GM12878 (cell line): ENCODE results near the gene SLC1A1. TPM values are rescaled to one million over a fixed set of nuclear protein-coding genes. Genes with fewer than 3 reads are reported as not detected.
A peak's percentile ranks its signal among the peaks of the same experiment; 100 is the strongest.

ENCODE experiments used
- ATAC-seq: fragments of 200-7000 bp; cut with Tn5 transposase; 3 replicates; pipeline ENCODE4 v1.9.1; 2020; ENCODE audit warnings: mild to moderate bottlenecking, moderate library complexity
- Bru-seq: library from RNA; stranded (reverse); fragments of 400-500 nt; gene quantifications from one replicate; lab custom pipeline; 2021; lab: Mats Ljungman, UMichigan
- BruChase-seq, 2 experiments: library from RNA; stranded (reverse); fragments of 400-500 nt; gene quantifications; one replicate each; lab custom pipeline; 2021; lab: Mats Ljungman, UMichigan
- BruUV-seq: library from RNA; stranded (reverse); fragments of 400-500 nt; replicated peaks from 2 replicates; lab custom pipeline; 2021; lab: Mats Ljungman, UMichigan
- CTCF ChIA-PET: fragments of 300-600 bp; sonication (Branson Sonifier 250); formaldehyde crosslinking; extraction: SDS; loops from one replicate; lab custom pipeline; 2021; ENCODE audit warnings: inconsistent platforms; lab: Yijun Ruan, JAX
- POLR2A ChIA-PET: fragments of 350-600 bp; formaldehyde crosslinking; extraction: SDS; loops from one replicate; lab custom pipeline; 2021; ENCODE audit warnings: inconsistent platforms; lab: Charles Lee
- RAD21 ChIA-PET: fragments of 300-600 bp; sonication (Branson Sonifier 250); formaldehyde crosslinking; loops from one replicate; lab custom pipeline; 2023; ENCODE audit warnings: antibody characterized with exemption; ENCODE audit not compliant: unreplicated experiment; lab: Charles Lee
- SMC1A ChIA-PET: fragments of 300-600 bp; sonication (Branson Sonifier 250); formaldehyde crosslinking; loops from one replicate; lab custom pipeline; 2023; ENCODE audit not compliant: unreplicated experiment, uncharacterized antibody; lab: Charles Lee
- DNase-seq: peaks from one replicate; pipeline ENCODE4 v3.0.0-alpha.2; 2011; ENCODE audit warnings: low read depth, low spot score
- FAIRE-seq: peaks from 3 replicates; lab custom pipeline; 2011; peaks lifted over from hg19 to GRCh38; lab: Jason Lieb, UNC
- H2AFZ ChIP-seq: 2 replicates; pipeline ENCODE4 v1.6.0; 2011; ENCODE audit warnings: low read depth, low read length, control low read depth; ENCODE audit not compliant: control insufficient read depth
- H3K27ac ChIP-seq: 2 replicates; pipeline ENCODE4 v1.5.1; 2011; ENCODE audit warnings: control low read depth; ENCODE audit not compliant: control insufficient read depth, insufficient read depth
- H3K27me3 ChIP-seq, 2 experiments: replicated peaks in 1 of 2; 2 replicates each; pipeline versions ENCODE4 v1.6.0 to v1.6.1; 2011; ENCODE audit warnings: low read length in 1 of 2; ENCODE audit not compliant: control insufficient read depth in 2 of 2, insufficient read depth in 2 of 2
- H3K36me3 ChIP-seq, 2 experiments: 2 replicates each; pipeline ENCODE4 v1.5.1; 2011; ENCODE audit warnings: low read length in 1 of 2; ENCODE audit not compliant: control insufficient read depth in 2 of 2, insufficient read depth in 2 of 2
- H3K4me1 ChIP-seq: 2 replicates; pipeline ENCODE4 v1.6.1; 2011; ENCODE audit warnings: mild to moderate bottlenecking, low read length, moderate library complexity, mixed read lengths; ENCODE audit not compliant: control insufficient read depth, insufficient read depth
- H3K4me2 ChIP-seq: 2 replicates; pipeline ENCODE4 v1.6.0; 2011; ENCODE audit warnings: control low read depth; ENCODE audit not compliant: control insufficient read depth, insufficient read depth
- H3K4me3 ChIP-seq: fragments of 200-600 bp; sonication (generic); 2 replicates; pipeline ENCODE4 v1.5.1; 2016
- H3K79me2 ChIP-seq: 2 replicates; pipeline ENCODE4 v1.6.0; 2011; ENCODE audit warnings: low read length; ENCODE audit not compliant: control insufficient read depth, insufficient read depth
- H3K9ac ChIP-seq: 2 replicates; pipeline ENCODE4 v1.8.0; 2011; ENCODE audit warnings: low read length, control low read depth, mixed read lengths; ENCODE audit not compliant: control insufficient read depth, insufficient read depth
- H3K9me3 ChIP-seq: replicated peaks from 3 replicates; pipeline ENCODE4 v1.5.1; 2011; ENCODE audit warnings: mild to moderate bottlenecking, low read length; ENCODE audit not compliant: control insufficient read depth, insufficient read depth
- H4K20me1 ChIP-seq: 2 replicates; pipeline ENCODE4 v1.6.0; 2011; ENCODE audit not compliant: control insufficient read depth, insufficient read depth
- BCL11A ChIP-seq: IDR thresholded peaks from 2 replicates; pipeline ENCODE4 v1.6.1; 2011; ENCODE audit warnings: low read depth, low read length
- DPF2 ChIP-seq: fragments of 450-650 bp; IDR thresholded peaks from 2 replicates; pipeline ENCODE4 v1.6.1; 2017; ENCODE audit warnings: mild to moderate bottlenecking
- GATAD2B ChIP-seq: fragments of 450-650 bp; conservative IDR thresholded peaks from 2 replicates; pipeline ENCODE4 v1.6.1; 2017; ENCODE audit warnings: low read depth, mild to moderate bottlenecking, moderate library complexity
- IKZF2 ChIP-seq, 2 experiments: fragments of 450-650 bp; IDR thresholded peaks; 2 replicates each; pipeline ENCODE4 v1.6.1; 2017; ENCODE audit warnings: mild to moderate bottlenecking in 2 of 2, moderate library complexity in 2 of 2
- NBN ChIP-seq: fragments of 450-650 bp; IDR thresholded peaks from 2 replicates; pipeline ENCODE4 v1.6.1; 2016
- NFXL1 ChIP-seq: fragments of 450-650 bp; IDR thresholded peaks from 2 replicates; pipeline ENCODE4 v1.6.1; 2017; ENCODE audit warnings: antibody characterized with exemption, mild to moderate bottlenecking, borderline replicate concordance
- NFYA ChIP-seq: IDR thresholded peaks from 2 replicates; pipeline ENCODE4 v1.6.1; 2011; ENCODE audit warnings: low read depth, mild to moderate bottlenecking, low read length, improper control_type of control experiment, borderline replicate concordance
- POLR2A ChIP-seq: IDR thresholded peaks from 2 replicates; pipeline ENCODE4 v1.6.1; 2011; ENCODE audit warnings: low read depth, mild to moderate bottlenecking, low read length
- POU2F2 ChIP-seq: IDR thresholded peaks from 3 replicates; pipeline ENCODE4 v1.6.1; 2011; ENCODE audit warnings: low read depth, mild to moderate bottlenecking, low read length, borderline replicate concordance
- SMAD1 ChIP-seq: fragments of 450-650 bp; IDR thresholded peaks from 2 replicates; pipeline ENCODE4 v1.6.1; 2018; ENCODE audit warnings: mild to moderate bottlenecking, low read depth; ENCODE audit not compliant: partially characterized antibody
- SMARCA5 ChIP-seq: fragments of 450-650 bp; IDR thresholded peaks from 2 replicates; pipeline ENCODE4 v1.6.1; 2017; ENCODE audit warnings: mild to moderate bottlenecking
- SRF ChIP-seq, 2 experiments: IDR thresholded peaks; 2 replicates each; pipeline ENCODE4 v1.6.1; 2011; ENCODE audit warnings: low read depth in 2 of 2, low read length in 2 of 2, mild to moderate bottlenecking in 1 of 2, moderate library complexity in 1 of 2
- STAT1 ChIP-seq: fragments of 450-650 bp; conservative IDR thresholded peaks from 2 replicates; pipeline ENCODE4 v1.6.1; 2014; ENCODE audit warnings: antibody characterized with exemption, mild to moderate bottlenecking
- ZNF274 ChIP-seq: IDR thresholded peaks from one replicate; pipeline ENCODE4 v1.8.0; 2011; ENCODE audit not compliant: insufficient read length, insufficient read depth
- ZSCAN29 ChIP-seq: fragments of 450-650 bp; IDR thresholded peaks from 2 replicates; pipeline ENCODE4 v1.6.1; 2017; ENCODE audit warnings: mild to moderate bottlenecking, moderate library complexity
- WGBS: methylation state at CpG from one replicate; pipeline ENCODE4 v1.1.6; 2016; ENCODE audit warnings: low lambda C conversion rate; ENCODE audit not compliant: insufficient replicate concordance, insufficient coverage; ENCODE audit errors: missing lambda C conversion rate; 5-methylcytosine and 5-hydroxymethylcytosine counted together
- in situ Hi-C: fragments of 300-500 bp; cut with MboI; formaldehyde crosslinking; loops from 9 replicates; pipeline ENCODE4 v1.14.3; 2018; ENCODE audit warnings: mixed read lengths
- intact Hi-C: fragments of 100-400 bp; cut with micrococcal nuclease; formaldehyde crosslinking; loops from one replicate; pipeline ENCODE4 v1.14.2; 2022; ENCODE audit not compliant: unreplicated experiment
- long read RNA-seq, 2 experiments: library from polyadenylated mRNA; unstranded; transcript quantifications; one replicate each; pipeline ENCODE4 v2.0.0, GENCODE V29; 2019 to 2020
- polyA minus RNA-seq, 3 experiments: library from RNA; depleted of rRNA, polyadenylated mRNA; stranded (reverse); fragments of >200 nt; gene quantifications; 2 replicates each; pipeline ENCODE4 v1.2.3, GENCODE V29; 2011
- polyA plus RNA-seq, 11 experiments: library from polyadenylated mRNA; depleted of rRNA in 4 of 11; unstranded in 6 of 11; stranded (reverse) in 5 of 11; fragments of >200 nt; fragmentation: Nextera tagmentation in 4 of 11; fragmentation: Illumina TruSeq in 1 of 11; extraction: Ambion mirVana in 4 of 11; extraction: Trizol in 1 of 11; gene quantifications; 1 replicate in 1 of 11; 2 replicates in 10 of 11; pipeline versions ENCODE4 v1.2.1 to v1.2.3, GENCODE V29; 2011 to 2016; ENCODE audit warnings: inconsistent platforms in 2 of 11, missing spikeins in 2 of 11, low read depth in 1 of 11
- total RNA-seq, 4 experiments: library from RNA; depleted of rRNA in 3 of 4; stranded (reverse); fragments of >200 nt in 3 of 4; fragmentation: Illumina TruSeq in 1 of 4; extraction: Trizol in 1 of 4; gene quantifications; 2 replicates each; pipeline versions ENCODE4 v1.2.1 to v1.2.3, GENCODE V29; 2013 to 2021
- TF ChIP-seq, protein P1 (sequence below): fragments of 450-650 bp; IDR thresholded peaks from 2 replicates; pipeline ENCODE4 v1.6.1; 2017; ENCODE audit warnings: low read depth, mild to moderate bottlenecking, moderate library complexity
- TF ChIP-seq, protein P2 (sequence below): IDR thresholded peaks from 2 replicates; pipeline ENCODE4 v1.6.1; 2011; ENCODE audit warnings: borderline replicate concordance, low read depth, mild to moderate bottlenecking, moderate library complexity, low read length; ENCODE audit not compliant: insufficient read depth, poor library complexity, severe bottlenecking

Gene SLC1A1
- 11.1 and 11.9 TPM in 2 replicates for total RNA-seq (2013; cell fraction: nucleolus; rRNA removed)
- total RNA-seq (2014; rRNA removed): 24.9 and 27.6 TPM in 2 replicates
- 20.6 and 21.6 TPM in 2 replicates for total RNA-seq (2014; rRNA removed; fragmentation: Illumina TruSeq; extraction: Trizol)
- 19.1 and 19.4 TPM in 2 replicates for total RNA-seq (2021)
- polyA plus RNA-seq (2011; ENCODE audit: low read depth): 5.1 TPM
- 4.2 and 5.4 TPM in 2 replicates for polyA plus RNA-seq (2011; rRNA removed)
- polyA plus RNA-seq (2011; cell fraction: cytosol; rRNA removed): 2.6 and 2.8 TPM in 2 replicates
- polyA plus RNA-seq (2011; cell fraction: nucleus; rRNA removed): 2.4 and 2.7 TPM in 2 replicates
- 7.0 and 10.9 TPM in 2 replicates for polyA plus RNA-seq (2012)
- polyA plus RNA-seq (2014; fragmentation: Illumina TruSeq; extraction: Trizol): 23.8 and 30.9 TPM in 2 replicates
- 1 to 10 TPM; 7.3 to 8.7 TPM for polyA plus RNA-seq (2014; fragmentation: Nextera tagmentation; extraction: Ambion mirVana)
- polyA plus RNA-seq (2014; rRNA removed): 16.0 and 18.8 TPM in 2 replicates
- 10 to 100 TPM; 17.8 to 17.9 TPM for polyA plus RNA-seq (2016; fragmentation: Nextera tagmentation; extraction: Ambion mirVana)
- polyA minus RNA-seq (2011; rRNA and poly(A)+ RNA removed): 4.1 and 4.6 TPM in 2 replicates
- 1.5 and 2.4 TPM in 2 replicates for polyA minus RNA-seq (2011; cell fraction: cytosol; rRNA and poly(A)+ RNA removed)
- polyA minus RNA-seq (2011; cell fraction: nucleus; rRNA and poly(A)+ RNA removed): 1.2 and 1.7 TPM in 2 replicates
- Bru-seq, nascent RNA: percentile 78 among the genes with signal in this experiment
- BruChase-seq, experiment 1, labeled RNA remaining after a 6-hour chase: percentile 79 among the genes with signal in this experiment
- percentile 78 among the genes with signal in this experiment for BruChase-seq, experiment 2, labeled RNA remaining after a 2-hour chase
- long read RNA-seq, experiment 1, partial matches to known transcripts: 0 of 1 reads
- long read RNA-seq, experiment 1, other reads (novel, unspliced or antisense): 1 of 1 reads
- long read RNA-seq, experiment 2, partial matches to known transcripts: 2 of 9 reads
- long read RNA-seq, experiment 2, other reads (novel, unspliced or antisense): 6 of 9 reads

DNA sequence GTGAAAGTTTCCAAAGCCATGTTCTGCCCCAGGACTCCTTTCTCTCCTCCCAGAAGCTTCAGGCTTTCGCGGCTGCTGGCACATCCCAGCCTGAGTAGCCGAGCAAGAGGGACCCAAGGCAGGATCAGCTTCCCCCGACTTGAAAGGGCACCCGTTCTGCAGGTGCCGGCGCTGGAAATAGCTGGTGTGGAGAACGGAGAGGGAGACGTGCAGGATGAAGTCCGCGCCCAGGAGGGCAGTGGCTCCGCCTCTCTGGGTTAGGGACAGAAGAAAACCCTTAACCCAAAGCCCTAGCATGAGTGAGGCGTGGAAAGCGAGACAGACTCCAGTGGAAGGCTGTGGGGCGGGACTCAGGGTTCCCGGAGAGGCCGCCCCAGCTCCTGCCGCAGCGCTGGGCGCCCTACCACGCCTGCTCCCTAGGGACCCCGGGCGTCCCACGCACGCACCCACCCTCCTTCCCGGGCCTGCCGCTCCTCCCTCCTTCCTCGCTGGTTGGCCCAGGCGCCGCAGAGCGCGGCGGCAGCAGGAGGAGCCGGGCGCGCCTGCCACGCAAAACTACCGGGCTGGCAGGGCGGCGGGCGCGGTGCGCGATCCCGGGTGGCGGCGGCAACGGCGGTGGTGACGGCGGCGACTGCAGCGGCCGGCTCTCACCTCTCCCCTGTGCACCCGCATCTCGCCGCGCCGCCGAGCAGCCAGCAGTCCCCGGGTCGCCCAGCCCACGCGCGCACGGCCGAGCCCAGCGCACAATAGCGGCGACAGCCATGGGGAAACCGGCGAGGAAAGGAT lies at the start of gene SLC1A1:
SLC1A1 (plus strand) TSS at position 550 of the 786 bp plus-strand sequence; CDS start at position 762, 212 bp downstream.
- ChIA-PET POLR2A (interaction anchor here (1.0 to 1.7 kb wide), 3 partner anchors 14 to 30 kb away, joined by 3 to 4 read pairs (median 3); no protein-coding TSS in a partner anchor), RAD21 (interaction anchor here (0.8 to 1.7 kb wide), 6 partner anchors 13 to 67 kb away, joined by 3 to 10 read pairs (median 6); no protein-coding TSS in a partner anchor), CTCF (interaction anchor here (0.9 to 1.8 kb wide), 6 partner anchors 16 to 124 kb away, joined by 3 to 7 read pairs (median 3); no protein-coding TSS in a partner anchor), SMC1A (interaction anchor here (0.6 to 1.5 kb wide), 8 partner anchors 8 to 409 kb away, joined by 3 to 7 read pairs (median 3); no protein-coding TSS in a partner anchor)
- Histone ChIP-seq H3K36me3 (no peaks in the 10 kb centered on the region), H3K9ac (peak within 1 kb of the TSS; percentile 77), H4K20me1 (no peaks in the 10 kb centered on the region), H3K9me3 (no peaks in the 10 kb centered on the region), H3K27me3 (no peaks in the 10 kb centered on the region), H3K4me2 (peak within 1 kb of the TSS; percentile 66), H3K4me3 (peak within 1 kb of the TSS; percentile 99), H3K79me2 (peaks cover 66% of the 10 kb centered on the region), H3K4me1 (peaks cover 14% of the 10 kb centered on the region; the same call in 1 of the 2 replicates), H2AFZ (peak within 1 kb of the TSS; percentile 66), H3K27ac (peak within 1 kb of the TSS; percentile 73)
- ATAC-seq (peak; percentile 76), FAIRE-seq (no peak), DNase-seq (peak; percentile 55)
- in situ Hi-C loops (no loop called here), intact Hi-C loops (loop anchor here (2.0 to 5.0 kb wide), 2 partner anchors 25 to 57 kb away; no protein-coding TSS in a partner anchor)
- no TSS peak for BruUV-seq
- WGBS: under 1% methylated on average over 47 of the region's 72 CpGs
- TF ChIP-seq NFXL1 (no peak), SMAD1 (no peak), POLR2A (peak; percentile 66), ZNF274 (no peak), GATAD2B (peak; percentile 98), DPF2 (peak; percentile 77; the same call in 1 of the 2 replicates), ZSCAN29 (no peak), NFYA (no peak), POU2F2 (no peak; the same call in 1 of the 3 replicates), IKZF2 (IDR thresholded peaks at IDR 0.05) (peak; percentile 60 to 71; a peak in 3 of 4 replicates), BCL11A (peak; percentile 42; the same call in 1 of the 2 replicates), NBN (no peak), SRF (IDR thresholded peaks at IDR 0.05; ENCODE audit: low read depth in 2 of 2, low read length in 2 of 2) (no peak), SMARCA5 (0 out of 2 replicates have a peak, but pooled peaks have one; percentile 71), STAT1 (no peak)
- TF ChIP-seq, protein P1, sequence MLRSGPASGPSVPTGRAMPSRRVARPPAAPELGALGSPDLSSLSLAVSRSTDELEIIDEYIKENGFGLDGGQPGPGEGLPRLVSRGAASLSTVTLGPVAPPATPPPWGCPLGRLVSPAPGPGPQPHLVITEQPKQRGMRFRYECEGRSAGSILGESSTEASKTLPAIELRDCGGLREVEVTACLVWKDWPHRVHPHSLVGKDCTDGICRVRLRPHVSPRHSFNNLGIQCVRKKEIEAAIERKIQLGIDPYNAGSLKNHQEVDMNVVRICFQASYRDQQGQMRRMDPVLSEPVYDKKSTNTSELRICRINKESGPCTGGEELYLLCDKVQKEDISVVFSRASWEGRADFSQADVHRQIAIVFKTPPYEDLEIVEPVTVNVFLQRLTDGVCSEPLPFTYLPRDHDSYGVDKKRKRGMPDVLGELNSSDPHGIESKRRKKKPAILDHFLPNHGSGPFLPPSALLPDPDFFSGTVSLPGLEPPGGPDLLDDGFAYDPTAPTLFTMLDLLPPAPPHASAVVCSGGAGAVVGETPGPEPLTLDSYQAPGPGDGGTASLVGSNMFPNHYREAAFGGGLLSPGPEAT: no peak; the same call in 1 of the 2 replicates
- TF ChIP-seq, protein P2, sequence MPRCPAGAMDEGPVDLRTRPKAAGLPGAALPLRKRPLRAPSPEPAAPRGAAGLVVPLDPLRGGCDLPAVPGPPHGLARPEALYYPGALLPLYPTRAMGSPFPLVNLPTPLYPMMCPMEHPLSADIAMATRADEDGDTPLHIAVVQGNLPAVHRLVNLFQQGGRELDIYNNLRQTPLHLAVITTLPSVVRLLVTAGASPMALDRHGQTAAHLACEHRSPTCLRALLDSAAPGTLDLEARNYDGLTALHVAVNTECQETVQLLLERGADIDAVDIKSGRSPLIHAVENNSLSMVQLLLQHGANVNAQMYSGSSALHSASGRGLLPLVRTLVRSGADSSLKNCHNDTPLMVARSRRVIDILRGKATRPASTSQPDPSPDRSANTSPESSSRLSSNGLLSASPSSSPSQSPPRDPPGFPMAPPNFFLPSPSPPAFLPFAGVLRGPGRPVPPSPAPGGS: no peak
